ENCODE results near the gene CFD. TPM values are rescaled to one million over a fixed set of nuclear protein-coding genes. Genes with fewer than 3 reads are reported as not detected.

Gene CFD
- total and polyA plus RNA-seq, 4 donors, result 4.5 to 20.2 (median 13.6) TPM

DNA sequence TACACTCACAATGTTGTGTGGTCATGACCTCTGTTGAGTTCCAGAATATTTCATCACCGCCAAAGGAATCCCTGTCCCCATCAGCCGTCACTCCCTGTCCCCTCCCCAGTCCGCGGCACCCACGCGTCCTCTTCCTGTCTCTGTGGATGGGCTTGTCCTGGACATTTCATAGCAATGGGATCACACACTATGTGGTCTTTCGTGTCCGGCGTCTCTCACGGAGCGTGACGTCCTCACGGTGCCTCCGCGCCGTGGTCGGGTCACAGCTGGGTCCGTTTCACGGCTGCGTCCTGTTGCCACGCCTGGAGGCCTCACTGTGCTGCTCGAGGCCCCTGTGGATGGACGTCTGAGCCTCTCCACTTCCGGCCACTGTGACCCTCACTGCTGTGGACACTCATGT lies 25.2 kb upstream of the CFD start:
- TF ChIP-seq CTCF (IDR thresholded peaks at IDR 0.05; ENCODE audit: low read depth, low read length, missing input control) (no peak), FOXA2 (IDR thresholded peaks at IDR 0.05) (no peak), FOXA1 (IDR thresholded peaks at IDR 0.05) (no peak), RAD21 (IDR thresholded peaks at IDR 0.05) (no peak), ATF3 (IDR thresholded peaks at IDR 0.05) (no peak), TAF1 (conservative IDR thresholded peaks at IDR 0.05) (no peak), SP1 (IDR thresholded peaks at IDR 0.05) (no peak), JUND (IDR thresholded peaks at IDR 0.05) (no peak), YY1 (IDR thresholded peaks at IDR 0.05) (no peak), RXRA (IDR thresholded peaks at IDR 0.05) (no peak), NR2F2 (IDR thresholded peaks at IDR 0.05) (no peak), HNF4G (IDR thresholded peaks at IDR 0.05) (no peak), GABPA (IDR thresholded peaks at IDR 0.05 in 1 of 2, conservative IDR thresholded peaks at IDR 0.05 in 1 of 2) (no peak), HNF4A (conservative IDR thresholded peaks at IDR 0.05) (no peak)
- TF ChIP-seq, protein P1, sequence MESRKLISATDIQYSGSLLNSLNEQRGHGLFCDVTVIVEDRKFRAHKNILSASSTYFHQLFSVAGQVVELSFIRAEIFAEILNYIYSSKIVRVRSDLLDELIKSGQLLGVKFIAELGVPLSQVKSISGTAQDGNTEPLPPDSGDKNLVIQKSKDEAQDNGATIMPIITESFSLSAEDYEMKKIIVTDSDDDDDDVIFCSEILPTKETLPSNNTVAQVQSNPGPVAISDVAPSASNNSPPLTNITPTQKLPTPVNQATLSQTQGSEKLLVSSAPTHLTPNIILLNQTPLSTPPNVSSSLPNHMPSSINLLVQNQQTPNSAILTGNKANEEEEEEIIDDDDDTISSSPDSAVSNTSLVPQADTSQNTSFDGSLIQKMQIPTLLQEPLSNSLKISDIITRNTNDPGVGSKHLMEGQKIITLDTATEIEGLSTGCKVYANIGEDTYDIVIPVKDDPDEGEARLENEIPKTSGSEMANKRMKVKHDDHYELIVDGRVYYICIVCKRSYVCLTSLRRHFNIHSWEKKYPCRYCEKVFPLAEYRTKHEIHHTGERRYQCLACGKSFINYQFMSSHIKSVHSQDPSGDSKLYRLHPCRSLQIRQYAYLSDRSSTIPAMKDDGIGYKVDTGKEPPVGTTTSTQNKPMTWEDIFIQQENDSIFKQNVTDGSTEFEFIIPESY (IDR thresholded peaks at IDR 0.05), result no peak
- TF ChIP-seq, protein P2, sequence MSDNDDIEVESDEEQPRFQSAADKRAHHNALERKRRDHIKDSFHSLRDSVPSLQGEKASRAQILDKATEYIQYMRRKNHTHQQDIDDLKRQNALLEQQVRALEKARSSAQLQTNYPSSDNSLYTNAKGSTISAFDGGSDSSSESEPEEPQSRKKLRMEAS (IDR thresholded peaks at IDR 0.05), result no peak
- H3K4me3 ChIP-seq (ENCODE audit: low read depth in 1 of 3, low read length in 3 of 3), result no peak overlapping the region
- DNase-seq (ENCODE audit: low spot score), result no peak
- 74% methylated on average over 24 of the region's 24 CpGs for WGBS
- no peaks in the 10 kb centered on the region for H3K9me3 ChIP-seq (ENCODE audit: control insufficient read depth in 4 of 4, low read length in 3 of 4)
- peaks cover 0 to 4% (median 1%) of the 10 kb centered on the region in 4 donors for H3K4me1 ChIP-seq (ENCODE audit: control insufficient read depth in 4 of 4, insufficient read depth in 4 of 4, low read length in 3 of 4)
- no peaks in the 10 kb centered on the region for H3K36me3 ChIP-seq (ENCODE audit: control insufficient read depth in 4 of 4, insufficient read depth in 3 of 4, low read depth in 1 of 4, low read length in 3 of 4)
- H3K9ac ChIP-seq (ENCODE audit: low read depth in 1 of 2, low read length in 2 of 2), result no peak overlapping the region
- H3K27me3 ChIP-seq (ENCODE audit: control insufficient read depth in 4 of 4, insufficient read depth in 4 of 4, low read length in 3 of 4), result no peaks in the 10 kb centered on the region
- no peak overlapping the region for H3K27ac ChIP-seq (ENCODE audit: low read depth in 1 of 2, low read length in 2 of 2)

GRCh38 chr19:835210-835810 lies 24.2 kb upstream of the CFD start:
- 66% methylated on average over 36 of the region's 36 CpGs for WGBS

More at GRCh38 chr19:835210-835810, 24.2 kb upstream of the CFD start:
- Histone ChIP-seq H3K4me1 (ENCODE audit: control insufficient read depth in 4 of 4, insufficient read depth in 4 of 4, low read length in 3 of 4) (peaks cover 0 to 5% (median 2%) of the 10 kb centered on the region in 4 donors), H3K9me3 (ENCODE audit: control insufficient read depth in 4 of 4, low read length in 3 of 4) (no peaks in the 10 kb centered on the region), H3K4me3 (ENCODE audit: low read depth in 1 of 3, low read length in 3 of 3) (no peak overlapping the region), H3K27me3 (ENCODE audit: control insufficient read depth in 4 of 4, insufficient read depth in 4 of 4, low read length in 3 of 4) (no peaks in the 10 kb centered on the region), H3K9ac (ENCODE audit: low read depth in 1 of 2, low read length in 2 of 2) (no peak overlapping the region), H3K27ac (ENCODE audit: low read depth in 1 of 2, low read length in 2 of 2) (no peak overlapping the region), H3K36me3 (ENCODE audit: control insufficient read depth in 4 of 4, insufficient read depth in 3 of 4, low read depth in 1 of 4, low read length in 3 of 4) (no peaks in the 10 kb centered on the region)
- DNase-seq (ENCODE audit: low spot score), result no peak
- TF ChIP-seq, protein P2 (IDR thresholded peaks at IDR 0.05), result no peak
- TF ChIP-seq, protein P1 (IDR thresholded peaks at IDR 0.05), result no peak
- TF ChIP-seq SP1 (IDR thresholded peaks at IDR 0.05) (no peak), FOXA2 (IDR thresholded peaks at IDR 0.05) (no peak), YY1 (IDR thresholded peaks at IDR 0.05) (no peak), RXRA (IDR thresholded peaks at IDR 0.05) (no peak), CTCF (IDR thresholded peaks at IDR 0.05; ENCODE audit: low read depth, low read length, missing input control) (no peak), TAF1 (conservative IDR thresholded peaks at IDR 0.05) (no peak), RAD21 (IDR thresholded peaks at IDR 0.05) (no peak), ATF3 (IDR thresholded peaks at IDR 0.05) (no peak), JUND (IDR thresholded peaks at IDR 0.05) (no peak), EGR1 (IDR thresholded peaks at IDR 0.05; ENCODE audit: low read depth in 2 of 2) (no peak), HNF4G (IDR thresholded peaks at IDR 0.05) (no peak), NR2F2 (IDR thresholded peaks at IDR 0.05) (no peak)
